HG03025 (cell line): Measurements from ENCODE around the gene ATP5MC2.

ENCODE experiments used
- ATAC-seq: cut with Tn5 transposase; IDR thresholded peaks from one replicate; pipeline ENCODE4 v1.9.1; 2021; ENCODE audit warnings: mild to moderate bottlenecking, moderate library complexity; ENCODE audit not compliant: unreplicated experiment, low FRiP score

Gene ATP5MC2

DNA sequence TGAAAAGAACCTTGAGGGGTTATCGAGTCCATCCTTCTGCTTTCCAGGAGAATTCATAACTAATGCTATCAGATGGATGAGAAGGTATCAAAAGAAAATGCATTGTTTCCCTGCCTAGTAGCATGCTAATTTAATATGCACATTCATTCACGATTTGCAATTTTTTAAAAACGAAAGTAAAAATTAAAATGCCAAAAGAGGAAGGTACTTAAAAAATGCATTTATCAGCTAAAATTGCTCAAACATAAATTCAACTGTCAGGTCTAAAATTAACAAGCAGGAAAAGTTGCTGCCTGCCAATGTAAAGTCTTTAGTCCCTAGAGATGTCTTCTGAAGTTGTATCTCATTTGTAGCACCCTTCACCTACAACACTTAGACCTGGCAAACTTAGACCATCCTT, 57.6 kb downstream of the ATP5MC2 start:
- ATAC-seq, result no peak

- no peak for ATAC-seq
Observed at GRCh38 chr12:53617700-53618099, 58.2 kb downstream of the ATP5MC2 start.

DNA sequence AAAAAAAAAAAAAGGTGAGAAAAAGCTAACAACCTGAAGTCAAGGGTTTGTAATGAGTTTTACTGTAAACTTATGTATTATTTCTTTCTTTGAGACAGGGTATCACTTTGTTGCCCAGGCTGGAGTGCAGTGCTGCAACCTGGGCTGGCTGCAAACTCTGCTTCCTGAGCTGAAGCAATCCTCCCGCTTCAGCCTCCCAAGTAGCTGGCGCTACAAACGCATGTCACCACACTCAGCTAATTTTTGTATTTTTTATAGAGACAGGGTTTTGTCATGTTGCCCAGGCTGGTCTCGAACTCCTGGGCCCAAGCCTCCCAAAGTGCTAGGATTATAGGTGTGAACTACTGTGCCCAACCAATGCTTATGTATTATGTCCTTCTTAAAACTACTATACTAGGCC, 58.9 kb downstream of the ATP5MC2 start:
- ATAC-seq, result no peak
